T-helper 9 cell (primary cell): ENCODE data around the gene ZSWIM9.
A peak's percentile ranks its signal among the peaks of the same experiment; 100 is the strongest.

ENCODE experiments used
- DNase-seq: peaks from one replicate; pipeline ENCODE4 v3.0.0-alpha.2; 2020
- total RNA-seq, 2 donors: gene quantifications; one replicate each; lab custom pipeline; 2026; lab: John Stamatoyannopoulos, UW

Gene ZSWIM9
- total RNA-seq, result 2.4 to 4.1 reads per million in 2 donors

- DNase-seq, result peak; percentile 85
Measured at GRCh38 chr19:48169939-48170803, at the start of gene ZSWIM9, which contains the start of gene LIG1. TSS of gene ZSWIM9 (plus strand) at chr19:48170680. CDS start at chr19:48171803, 1,123 bp downstream. TSS of gene LIG1 (minus strand) at chr19:48170344. CDS start at chr19:48165566, 4,778 bp downstream.

DNA sequence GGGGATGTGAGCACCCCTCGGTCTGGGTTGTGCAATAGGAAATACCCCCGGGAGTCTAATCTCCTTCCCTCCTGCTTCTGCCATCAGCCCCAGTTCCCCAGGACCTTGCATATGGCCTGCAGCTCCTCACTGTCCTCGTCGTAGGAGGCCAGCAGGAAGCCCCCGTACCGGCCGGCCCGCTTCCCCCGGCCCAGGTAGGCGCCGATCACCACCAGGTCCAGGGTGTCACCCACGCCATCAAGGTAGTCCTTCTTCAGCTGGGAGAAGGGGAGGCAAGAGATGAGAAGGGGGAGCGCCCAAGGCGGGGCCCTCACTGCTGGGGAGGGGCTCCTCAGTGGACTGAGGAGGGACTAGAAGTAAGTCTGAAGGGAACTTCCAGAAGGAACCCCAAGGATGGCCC, 49.4 kb upstream of the ZSWIM9 start:
- DNase-seq, result no peak

DNA sequence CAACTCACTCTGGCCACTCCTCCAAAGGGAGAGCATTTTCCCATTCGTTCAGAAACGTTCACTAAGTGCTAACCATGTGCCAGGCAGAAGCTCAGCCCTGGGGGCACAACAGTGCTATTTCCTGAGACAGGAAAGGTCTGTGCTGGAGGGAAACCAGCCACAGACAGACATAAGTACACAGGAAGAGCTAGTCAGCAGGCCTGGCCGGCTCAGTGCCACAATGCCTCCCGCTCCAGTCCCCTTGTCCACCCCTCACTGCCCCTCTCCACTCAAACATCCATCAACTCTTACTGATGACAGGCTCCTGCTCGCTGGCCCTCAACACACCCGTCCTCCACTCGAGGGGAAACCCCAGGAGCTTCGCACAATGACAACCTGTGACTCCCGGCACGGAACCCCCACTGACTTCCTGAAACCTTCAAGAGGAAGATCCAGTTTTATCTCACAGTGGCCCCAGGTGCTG, 48.5 kb upstream of the ZSWIM9 start:
- no peak for DNase-seq

GRCh38 chr19:48122421-48122820, 48.1 kb upstream of the ZSWIM9 start:
- DNase-seq, result no peak

DNA sequence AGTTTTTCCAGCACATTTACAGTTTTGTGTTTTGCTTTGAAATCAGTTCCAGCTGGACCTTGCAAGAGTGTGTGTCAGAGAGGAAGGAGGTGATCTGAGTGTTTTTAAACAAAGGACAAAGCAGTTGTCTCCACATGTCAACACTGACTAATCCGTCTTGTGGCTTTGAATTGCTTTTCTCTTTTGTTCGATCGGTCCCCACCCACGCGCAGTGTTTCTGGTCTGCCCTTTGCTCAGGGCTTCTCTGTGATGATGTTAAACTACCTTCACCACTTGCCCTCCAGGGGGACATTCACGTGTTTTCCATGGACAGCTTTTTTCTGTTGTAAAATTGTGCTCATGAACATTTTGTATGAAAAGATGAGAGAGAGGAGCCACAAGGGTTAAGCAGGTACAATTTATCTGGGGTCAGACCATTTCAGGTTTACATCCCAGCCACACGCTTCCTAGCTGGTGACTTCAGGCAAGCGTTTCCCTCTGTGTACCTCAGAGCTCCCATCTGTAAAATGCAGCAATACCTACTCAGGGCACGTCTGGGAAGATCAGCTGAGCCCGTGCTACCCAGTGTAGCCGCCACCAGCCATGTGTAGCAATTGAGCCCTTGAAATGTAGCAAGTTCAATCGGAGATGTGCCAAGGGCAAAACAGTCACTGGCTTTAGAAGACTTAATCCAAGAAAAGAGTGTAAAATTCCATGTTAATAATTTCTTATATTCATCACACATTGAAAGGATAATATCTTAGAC, 46.4 kb upstream of the ZSWIM9 start:
- no peak for DNase-seq

GRCh38 chr19:48127561-48127960, 42.9 kb upstream of the ZSWIM9 start:
- no peak for DNase-seq

DNA sequence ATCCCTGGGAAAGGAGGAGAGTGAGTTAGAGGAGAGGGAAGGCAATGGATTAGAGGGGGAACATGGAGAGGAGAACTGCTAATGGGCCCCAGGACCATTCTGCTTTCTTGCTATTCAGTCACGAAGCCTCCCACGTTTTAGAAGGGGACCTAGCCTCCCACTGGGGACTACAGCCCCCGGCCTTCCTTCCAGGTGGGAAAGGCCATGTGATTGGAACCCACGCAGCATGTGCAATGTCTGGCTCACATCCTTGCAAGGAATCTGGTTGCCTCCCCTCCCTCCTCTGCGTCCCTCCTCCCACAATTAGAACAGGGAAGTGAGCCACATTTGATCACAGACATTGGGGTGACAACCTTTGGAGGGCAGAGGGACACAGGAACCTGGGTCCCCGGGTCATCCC, 37.4 kb upstream of the ZSWIM9 start:
- DNase-seq, result no peak

GRCh38 chr19:48135411-48135810, 35.1 kb upstream of the ZSWIM9 start:
- no peak for DNase-seq

DNA sequence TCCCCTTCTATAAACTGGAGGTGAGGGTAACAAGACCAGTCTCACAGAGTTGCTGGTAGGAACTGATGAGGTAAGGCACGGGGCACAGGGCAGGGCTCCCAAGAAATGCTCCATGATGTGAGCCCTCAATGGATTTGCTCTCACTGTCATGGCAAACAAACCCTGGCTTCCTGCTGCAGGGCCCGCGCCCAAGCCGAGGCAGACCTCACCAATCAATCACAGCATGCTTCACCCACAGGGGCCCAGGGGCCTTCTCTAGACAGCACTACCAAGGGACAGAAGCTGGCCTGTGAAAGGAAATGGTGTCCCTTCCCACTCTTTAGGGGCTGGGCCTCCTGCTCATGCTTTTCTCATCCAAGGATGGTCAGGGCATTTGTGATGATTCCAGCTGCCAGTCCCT, 33.9 kb upstream of the ZSWIM9 start:
- no peak for DNase-seq

DNA sequence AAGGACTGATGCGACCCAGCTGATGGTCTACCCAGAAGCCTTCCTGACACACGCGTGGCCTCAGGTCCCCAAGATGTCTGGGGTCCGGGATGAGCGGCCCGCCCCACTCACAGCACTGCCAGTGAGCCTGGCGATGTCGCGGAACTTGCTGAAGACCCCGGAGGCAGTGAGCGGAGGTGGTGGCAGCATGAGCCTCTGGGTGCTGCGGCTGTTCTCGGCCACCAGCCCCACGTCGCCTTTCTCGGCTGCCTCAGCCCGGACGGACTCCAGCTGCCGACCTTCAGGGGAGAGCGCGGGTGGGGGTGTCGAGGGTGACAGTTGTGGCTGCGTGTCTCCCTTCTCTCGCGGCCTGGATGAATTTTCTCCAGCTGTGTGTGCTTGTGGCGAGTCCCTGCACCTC, 33.1 kb upstream of the ZSWIM9 start:
- DNase-seq, result no peak

DNA sequence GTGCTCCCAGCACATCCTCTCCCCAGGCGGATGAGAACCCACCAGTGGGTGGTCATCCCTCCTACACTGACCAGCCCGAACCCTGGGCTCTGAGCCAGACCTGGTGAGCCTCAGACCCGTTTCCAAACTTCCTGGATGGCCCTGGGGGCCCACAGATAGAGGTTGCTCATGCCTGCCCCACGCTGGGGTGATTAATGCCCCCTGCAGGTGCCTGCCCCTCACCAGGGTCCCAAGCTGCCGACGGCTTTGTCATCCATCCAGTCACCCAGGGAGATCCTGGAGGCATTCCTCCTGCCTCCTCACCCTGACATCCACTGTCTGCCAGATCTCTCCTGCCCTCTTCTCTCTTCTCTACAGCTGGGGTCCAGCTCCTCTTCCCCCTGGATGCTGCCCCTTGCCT, 31.4 kb upstream of the ZSWIM9 start:
- no peak for DNase-seq

DNA sequence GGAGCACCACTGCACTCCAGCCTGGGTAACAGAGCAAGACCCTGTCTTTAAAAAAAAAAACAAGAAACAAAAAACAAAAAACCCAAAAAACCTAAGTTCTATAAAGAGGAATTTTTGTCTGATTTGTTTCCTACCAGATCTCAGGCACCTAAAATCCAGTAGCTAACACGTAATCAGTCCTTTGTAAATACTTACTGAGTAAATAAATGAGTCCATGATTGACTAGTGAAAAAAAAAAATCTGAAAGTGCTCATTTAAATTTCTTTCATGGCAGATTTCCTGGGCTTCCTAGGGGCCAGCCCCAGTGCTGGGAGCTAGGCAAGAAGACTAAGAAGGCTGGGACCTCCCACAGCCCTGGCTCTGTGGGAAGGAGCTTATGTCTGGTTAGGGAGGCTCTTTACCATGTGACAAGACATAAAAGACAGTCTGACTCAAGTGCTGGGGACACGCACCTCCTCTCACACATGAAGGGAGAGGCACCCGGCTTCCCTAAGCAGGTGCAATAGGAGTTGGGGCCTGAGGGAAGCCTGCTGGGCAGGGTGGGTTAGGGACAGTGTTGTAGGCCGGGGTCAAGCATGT, 22.8 kb upstream of the ZSWIM9 start:
- no peak for DNase-seq

DNA sequence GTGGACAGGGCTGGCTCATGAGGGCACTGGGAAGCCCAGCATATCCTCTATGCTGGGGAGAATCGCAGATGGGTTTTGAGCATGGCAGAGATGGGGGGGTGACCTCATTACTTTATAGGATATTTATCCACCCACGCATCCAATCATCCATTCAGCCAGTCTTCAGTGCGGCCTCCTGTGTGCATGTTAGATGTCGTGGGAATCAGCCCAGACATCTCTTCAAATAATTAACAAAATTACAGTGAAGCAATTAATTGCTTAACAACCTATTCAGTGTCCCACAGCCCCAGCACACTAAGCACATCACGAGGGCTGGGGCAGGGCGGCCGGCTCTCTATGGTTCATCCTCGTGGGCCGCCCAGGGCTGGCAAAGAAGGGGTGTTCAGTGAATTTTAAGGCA, 21.9 kb upstream of the ZSWIM9 start:
- no peak for DNase-seq

- no peak for DNase-seq
Measured at GRCh38 chr19:48149430-48149829, 21.1 kb upstream of the ZSWIM9 start.

DNA sequence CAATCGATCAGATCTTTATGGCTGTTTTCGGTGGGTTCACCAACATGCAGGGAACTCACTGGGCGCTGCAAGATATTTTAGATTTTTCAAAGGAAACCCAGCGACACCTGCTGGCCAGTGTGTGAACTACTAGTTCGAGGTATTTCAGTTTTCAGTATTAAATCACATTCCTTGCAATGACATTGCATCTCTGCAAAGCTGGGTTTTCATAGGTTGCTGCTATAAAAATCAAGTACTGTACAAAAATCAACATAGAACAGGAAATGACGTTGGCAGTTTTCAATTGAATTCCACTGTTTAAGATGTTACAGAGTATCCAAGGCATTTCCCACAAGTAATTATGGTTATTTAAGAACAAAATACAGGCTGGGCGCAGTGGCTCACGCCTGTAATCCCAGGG, 17.9 kb upstream of the ZSWIM9 start:
- peak; percentile 60 for DNase-seq

- DNase-seq, result no peak
Measured at GRCh38 chr19:48154003-48154402, 16.5 kb upstream of the ZSWIM9 start.

- DNase-seq, result no peak
Measured at GRCh38 chr19:48158210-48158790, 12.2 kb upstream of the ZSWIM9 start.

DNA sequence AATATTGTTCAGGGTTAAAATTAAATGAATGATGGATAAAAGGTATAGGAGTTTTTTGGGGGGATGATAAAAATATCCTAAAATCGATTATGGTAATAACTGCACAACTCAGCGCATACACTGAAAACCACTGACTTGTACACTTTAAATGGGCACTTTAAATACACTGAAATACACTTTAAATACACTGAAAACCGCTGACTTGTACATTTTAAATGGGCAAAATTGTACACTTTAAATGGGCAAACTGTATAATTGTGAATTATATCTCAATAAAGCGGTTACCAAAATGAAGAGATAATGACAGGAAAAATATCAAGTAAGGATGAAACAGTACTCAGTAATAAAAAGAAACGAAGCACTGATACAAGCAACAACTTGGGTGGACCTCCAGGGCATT, 1.8 kb upstream of the ZSWIM9 start:
- no peak for DNase-seq

DNA sequence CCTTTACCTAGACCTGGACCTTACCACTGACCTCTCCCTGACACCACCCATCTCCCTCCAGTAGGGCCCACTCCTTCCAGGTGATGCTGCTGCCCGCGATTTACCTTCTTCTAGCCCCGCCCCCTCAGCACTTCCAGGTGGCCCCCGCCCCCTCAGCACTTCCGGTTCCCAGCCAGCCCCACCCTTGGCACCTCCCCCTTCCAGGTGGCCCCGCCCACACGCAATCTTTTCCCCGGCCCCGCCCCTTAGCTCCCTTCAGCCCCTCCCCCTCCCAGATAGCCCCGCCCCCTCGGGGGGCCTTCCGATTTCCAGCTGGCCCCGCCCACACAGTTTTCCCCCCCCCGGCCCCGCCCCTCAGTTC, 922 bp upstream of the ZSWIM9 start:
- DNase-seq, result peak; percentile 97

DNA sequence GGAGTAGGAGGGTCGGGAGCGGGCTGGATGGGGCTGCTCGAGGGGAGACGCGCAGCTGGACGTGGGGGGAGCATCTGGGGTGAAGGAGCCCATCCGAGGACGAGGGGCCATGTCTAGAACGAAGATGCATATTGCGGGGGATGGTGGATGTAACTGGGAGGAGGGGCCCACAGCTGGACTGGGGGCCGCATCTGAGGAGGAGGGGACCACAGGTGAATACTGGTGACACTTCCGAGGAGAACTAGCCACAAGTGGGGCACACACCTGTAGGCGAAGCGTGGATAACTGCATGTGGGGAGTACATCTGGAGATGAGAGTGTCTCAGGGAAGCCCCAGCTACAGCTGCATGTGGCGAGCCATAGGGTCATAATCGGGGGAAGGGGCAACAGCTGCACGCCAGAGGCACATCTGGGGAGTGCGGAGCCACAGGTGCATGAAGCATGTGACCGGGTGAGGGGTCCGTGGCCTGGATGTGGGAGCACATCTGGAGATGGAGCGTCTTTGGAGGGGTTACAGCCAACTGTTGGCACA, 402 bp downstream of the ZSWIM9 start:
- DNase-seq, result no peak

DNA sequence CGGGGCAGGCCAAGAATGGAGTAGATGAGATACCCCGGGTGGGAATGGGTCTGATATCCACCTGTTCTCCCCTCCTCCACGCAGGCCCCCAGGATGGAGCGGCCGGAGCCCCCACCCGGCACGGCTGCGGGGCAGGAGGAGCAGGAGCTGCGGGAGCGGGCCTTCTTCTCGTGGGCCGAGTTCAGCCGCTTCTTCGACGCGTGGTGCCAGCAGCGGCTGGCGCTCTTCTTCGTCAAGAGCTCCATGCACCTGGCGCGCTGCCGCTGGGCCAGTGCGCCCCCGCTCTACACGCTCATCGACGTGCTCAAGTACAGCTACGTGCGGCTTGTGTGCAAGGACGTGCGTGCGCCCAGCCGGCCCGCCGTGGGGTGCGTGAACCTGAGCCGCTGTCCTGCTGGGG, 1.2 kb downstream of the ZSWIM9 start:
- peak; percentile 5 for DNase-seq

- DNase-seq, result no peak
Measured at GRCh38 chr19:48174445-48175030, 4.1 kb downstream of the ZSWIM9 start.

DNA sequence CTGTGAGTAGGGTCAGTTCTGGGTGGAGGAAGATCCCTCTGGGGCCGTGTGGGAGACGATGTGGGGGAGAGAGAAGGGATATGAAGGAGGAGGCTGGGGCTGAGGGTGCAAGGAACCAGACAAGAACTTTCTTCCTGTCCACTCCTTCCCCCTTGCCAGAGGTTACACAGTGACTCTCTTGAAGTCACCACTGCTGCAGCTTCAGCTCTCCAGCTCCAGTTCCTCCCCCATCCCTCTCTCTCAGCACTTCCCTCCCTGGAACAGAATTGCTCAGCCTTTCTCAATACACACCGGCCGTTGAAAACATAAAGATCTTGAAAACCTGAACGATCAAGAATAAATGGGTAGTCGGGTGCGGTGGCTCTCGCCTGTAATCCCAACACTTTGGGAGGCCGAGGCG, 5.1 kb downstream of the ZSWIM9 start:
- DNase-seq, result no peak
